ENCODE measurements around the gene EGF. TPM values are rescaled to one million over a fixed set of nuclear protein-coding genes. Genes with fewer than 3 reads are reported as not detected.

The EGF gene
- total and polyA plus RNA-seq, 12 donors = 0.07 to 1.6 (median 0.24) TPM; not detected in 4

- no peak overlapping the region for H3K27ac ChIP-seq
- H3K4me3 ChIP-seq = no peak overlapping the region
- DNase-seq = no peak
- peaks cover 0 to 4% of the 10 kb centered on the region in 2 donors for H3K4me1 ChIP-seq (replicated peaks in 1 of 2)
- intact Hi-C loops (cut with DNase I) = no loop called here
- no peaks in the 10 kb centered on the region for H3K9me3 ChIP-seq (replicated peaks in 1 of 3)
- no peaks in the 10 kb centered on the region for H3K27me3 ChIP-seq
- H3K36me3 ChIP-seq (replicated peaks in 1 of 2) = no peaks in the 10 kb centered on the region
- TF ChIP-seq POLR2A (IDR thresholded peaks at IDR 0.05) (no peak), CTCF (IDR thresholded peaks at IDR 0.05) (no peak)
- WGBS, 4 donors = 53 to 62% (median 60%) methylated on average over 1 of the region's 1 CpG
Measured at GRCh38 chr4:109908731-109909130, 4.0 kb upstream of the EGF start.

DNA sequence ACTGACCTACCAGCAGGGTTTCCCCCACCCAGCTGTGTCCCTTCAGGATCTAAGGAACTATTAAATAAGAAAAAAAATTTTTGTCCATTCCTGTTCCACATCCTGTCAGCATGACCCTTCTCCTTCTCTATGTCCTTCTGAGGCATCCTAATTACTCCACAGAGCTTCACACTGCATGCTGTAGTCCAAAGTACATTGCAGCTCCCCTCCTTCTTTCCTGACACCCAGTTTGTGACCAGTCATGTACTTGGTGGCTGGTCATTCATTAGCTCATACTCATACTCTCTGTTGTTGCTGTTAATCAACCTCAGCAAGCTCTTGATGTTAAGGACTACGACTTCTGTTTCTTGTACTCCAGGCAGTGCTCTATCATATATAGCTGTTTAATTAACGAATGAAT, 2.4 kb upstream of the EGF start:
- Histone ChIP-seq H3K27ac (no peak overlapping the region), H3K4me3 (no peak overlapping the region), H3K4me1 (replicated peaks in 1 of 2) (peaks cover 0 to 4% of the 10 kb centered on the region in 2 donors), H3K9me3 (replicated peaks in 1 of 3) (no peaks in the 10 kb centered on the region), H3K36me3 (replicated peaks in 1 of 2) (no peaks in the 10 kb centered on the region), H3K27me3 (no peaks in the 10 kb centered on the region)
- DNase-seq = no peak
- WGBS, 4 donors = 69 to 75% (median 72%) methylated on average over 2 of the region's 2 CpGs
- TF ChIP-seq CTCF (IDR thresholded peaks at IDR 0.05) (no peak), POLR2A (IDR thresholded peaks at IDR 0.05) (no peak)
- intact Hi-C loops (cut with DNase I) = no loop called here

GRCh38 chr4:109913596-109914241, 1.0 kb downstream of the EGF start:
- 82 to 89% (median 83%) methylated on average over 2 of the region's 2 CpGs for WGBS, 4 donors
- DNase-seq = no peak
- TF ChIP-seq CTCF (IDR thresholded peaks at IDR 0.05) (no peak), POLR2A (IDR thresholded peaks at IDR 0.05) (no peak)
- Histone ChIP-seq H3K4me3 (no peak overlapping the region), H3K27ac (no peak overlapping the region), H3K27me3 (no peaks in the 10 kb centered on the region), H3K9me3 (replicated peaks in 1 of 3) (no peaks in the 10 kb centered on the region), H3K4me1 (replicated peaks in 1 of 2) (peaks cover 0 to 4% of the 10 kb centered on the region in 2 donors), H3K36me3 (replicated peaks in 1 of 2) (no peaks in the 10 kb centered on the region)
- intact Hi-C loops (cut with DNase I) = no loop called here

DNA sequence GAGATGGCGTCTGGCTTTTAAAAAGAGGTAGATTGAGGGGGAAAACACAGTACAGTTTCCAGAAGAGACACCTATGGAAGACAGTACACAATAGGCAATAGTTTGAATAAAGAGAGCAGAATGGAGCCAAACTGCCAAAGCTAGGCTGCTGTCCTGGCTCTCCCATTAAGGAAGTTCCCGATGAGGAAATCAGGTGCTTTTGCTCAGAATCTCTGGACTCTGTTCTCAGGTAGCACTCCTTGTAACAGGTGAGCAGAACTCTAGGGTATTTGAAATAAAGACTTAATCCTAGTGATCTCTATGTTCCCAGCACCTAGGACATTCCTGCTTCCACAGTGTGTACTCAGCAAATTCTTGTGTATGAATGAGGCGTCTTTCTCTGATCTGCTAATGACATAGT, 1.6 kb downstream of the EGF start:
- no peaks in the 10 kb centered on the region for H3K27me3 ChIP-seq
- peaks cover 0 to 4% of the 10 kb centered on the region in 2 donors for H3K4me1 ChIP-seq (replicated peaks in 1 of 2)
- no peaks in the 10 kb centered on the region for H3K9me3 ChIP-seq (replicated peaks in 1 of 3)
- no peak for DNase-seq
- intact Hi-C loops (cut with DNase I) = no loop called here
- TF ChIP-seq POLR2A (IDR thresholded peaks at IDR 0.05) (no peak), CTCF (IDR thresholded peaks at IDR 0.05) (no peak)
- H3K4me3 ChIP-seq = no peak overlapping the region
- 77 to 81% (median 78%) methylated on average over 3 of the region's 3 CpGs for WGBS, 4 donors
- no peaks in the 10 kb centered on the region for H3K36me3 ChIP-seq (replicated peaks in 1 of 2)
- H3K27ac ChIP-seq = no peak overlapping the region
